HL-60 (cell line): ENCODE results near the gene REEP1.
"Not testable (repeated sequence)": the region's sequence is repeated elsewhere in the genome, so short reads cannot be mapped to it uniquely, and the experiment has no call there.

Source experiments
- DNase-seq, 2 experiments: peaks; one replicate each; pipeline ENCODE4 v3.0.0-alpha.2; 2010 to 2020; ENCODE audit warnings: low read depth in 1 of 2, low spot score in 1 of 2
- H3K27ac ChIP-seq: fragments of 250-450 bp; sonication (Bioruptor Pico); replicated peaks from 2 replicates; pipeline ENCODE4 v1.5.1; 2020; ENCODE audit warnings: mild to moderate bottlenecking, moderate library complexity
- H3K27me3 ChIP-seq: fragments of 250-450 bp; sonication (Bioruptor Pico); 2 replicates; pipeline ENCODE4 v1.5.1; 2021; ENCODE audit warnings: mild to moderate bottlenecking, moderate library complexity; ENCODE audit not compliant: insufficient read depth, poor library complexity, severe bottlenecking
- H3K4me3 ChIP-seq: replicated peaks from 2 replicates; pipeline ENCODE4 v1.5.1; 2011; ENCODE audit warnings: mild to moderate bottlenecking, control low read depth, low read length; ENCODE audit not compliant: insufficient read depth
- CTCF ChIP-seq: IDR thresholded peaks from one replicate; pipeline ENCODE4 v1.5.1; 2011; ENCODE audit warnings: low read length, control low read depth, inconsistent platforms; ENCODE audit not compliant: insufficient read depth
- GABPA ChIP-seq: IDR thresholded peaks from 2 replicates; pipeline ENCODE4 v1.6.1; 2012; ENCODE audit warnings: low read depth
- POLR2AphosphoS5 ChIP-seq: IDR thresholded peaks from 2 replicates; pipeline ENCODE4 v1.6.1; 2012; ENCODE audit warnings: low read depth
- REST ChIP-seq: IDR thresholded peaks from 2 replicates; pipeline ENCODE4 v1.6.1; 2012; ENCODE audit warnings: low read depth; ENCODE audit not compliant: insufficient replicate concordance
- SPI1 ChIP-seq: IDR thresholded peaks from 2 replicates; pipeline ENCODE4 v1.6.1; 2012; ENCODE audit warnings: low read depth, mild to moderate bottlenecking, borderline replicate concordance

The REEP1 gene

GRCh38 chr2:86201671-86202335 lies 135.6 kb downstream of the REEP1 start:
- Histone ChIP-seq H3K27me3 (no peaks in the 10 kb centered on the region), H3K4me3 (no peak overlapping the region), H3K27ac (no peak overlapping the region)
- no peak for TF ChIP-seq SPI1
- TF ChIP-seq REST: no peak
- TF ChIP-seq GABPA: no peak
- TF ChIP-seq CTCF: no peak
- no peak for TF ChIP-seq POLR2AphosphoS5
- no peak for DNase-seq

DNA sequence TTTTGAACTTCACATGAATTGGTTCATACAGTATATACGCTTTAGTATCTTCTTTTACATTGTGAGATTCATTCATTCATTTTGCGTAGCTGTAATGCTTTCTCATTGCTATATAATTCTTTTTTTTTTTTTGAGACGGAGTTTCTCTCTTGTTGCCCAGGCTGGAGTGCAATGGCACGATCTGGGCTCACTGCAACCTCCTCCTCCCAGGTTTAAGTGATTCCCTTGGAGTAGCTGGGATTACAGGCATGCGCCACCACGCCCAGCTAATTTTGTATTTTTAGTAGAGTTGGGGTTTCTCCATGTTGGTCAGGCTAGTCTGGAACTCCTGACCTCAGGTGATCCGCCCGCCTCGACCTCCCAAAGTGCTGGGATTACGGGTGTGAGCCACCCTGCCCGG lies 136.9 kb downstream of the REEP1 start:
- H3K27me3 ChIP-seq, DNase-seq: not testable (repeated sequence)
- peak overlapping the region; percentile 65 for H3K4me3 ChIP-seq
- peak overlapping the region; percentile 81; the same call in 1 of the 2 replicates for H3K27ac ChIP-seq

GRCh38 chr2:86199834-86200177 lies 137.6 kb downstream of the REEP1 start:
- H3K4me3 ChIP-seq: peak overlapping the region; percentile 65
- no peaks in the 10 kb centered on the region for H3K27me3 ChIP-seq
- DNase-seq: no peak
- TF ChIP-seq POLR2AphosphoS5: no peak
- TF ChIP-seq GABPA: no peak
- no peak for TF ChIP-seq SPI1
- TF ChIP-seq CTCF: no peak
- TF ChIP-seq REST: no peak
- peak overlapping the region; percentile 81 for H3K27ac ChIP-seq

GRCh38 chr2:86195808-86196387 lies 141.5 kb downstream of the REEP1 start:
- H3K27me3 ChIP-seq: no peaks in the 10 kb centered on the region
- H3K27ac ChIP-seq: peak overlapping the region; percentile 96
- DNase-seq: peak in 1 of 2 experiments; percentile 30
- H3K4me3 ChIP-seq: peak overlapping the region; percentile 85
- TF ChIP-seq SPI1 (peak; percentile 60; the same call in 1 of the 2 replicates), POLR2AphosphoS5 (no peak), REST (no peak)
